ENCODE measurements around the gene UBR3.
A peak's percentile ranks its signal among the peaks of the same experiment; 100 is the strongest.
"Not testable (repeated sequence)": the region's sequence is repeated elsewhere in the genome, so short reads cannot be mapped to it uniquely, and the experiment has no call there.

UBR3 gene

DNA sequence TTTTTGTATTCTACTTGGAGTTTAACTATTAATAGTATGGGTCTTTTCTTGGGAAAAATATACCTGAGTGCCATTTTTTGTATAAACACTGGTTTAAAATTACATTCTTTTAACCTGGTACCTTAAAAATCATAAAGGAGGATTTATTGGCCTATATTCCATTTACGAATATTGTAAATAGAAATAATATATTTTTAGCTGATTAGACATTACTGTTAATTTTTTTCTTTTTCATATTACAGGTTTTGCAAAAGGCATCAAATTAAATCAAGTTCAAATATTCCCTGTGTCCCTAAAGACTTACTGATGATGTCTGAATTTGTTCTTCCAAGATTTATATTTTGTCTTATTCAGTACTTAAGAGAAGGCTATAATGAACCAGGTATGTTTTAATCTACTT, 44.7 kb downstream of the UBR3 start:
- DNase-seq: no peak

- DNase-seq: no peak
Observed at GRCh38 chr2:169877398-169877797, 50.1 kb downstream of the UBR3 start.

- DNase-seq: no peak
Observed at GRCh38 chr2:169887120-169887519, 59.9 kb downstream of the UBR3 start.

GRCh38 chr2:169891593-169892298, 64.5 kb downstream of the UBR3 start:
- no peak for DNase-seq

DNA sequence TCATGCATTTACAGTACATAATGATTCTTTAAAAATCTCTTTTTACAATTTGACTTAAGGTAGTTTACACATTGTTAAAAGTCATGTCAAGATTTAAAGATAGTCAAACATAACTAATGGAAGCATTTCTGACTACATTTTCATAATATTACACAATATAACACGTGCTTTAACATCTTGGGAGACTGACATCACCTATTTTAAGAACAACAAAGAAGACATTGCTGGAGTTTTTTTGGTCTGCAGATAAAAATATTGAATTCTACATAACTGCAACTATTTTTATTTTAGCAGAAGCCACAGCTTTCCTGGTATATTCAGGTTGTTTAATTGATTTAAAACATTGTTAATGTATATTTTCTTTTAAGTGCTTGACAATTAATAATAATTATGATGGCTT, 65.7 kb downstream of the UBR3 start:
- DNase-seq: no peak

GRCh38 chr2:169895294-169895985, 68.2 kb downstream of the UBR3 start:
- DNase-seq: no peak

DNA sequence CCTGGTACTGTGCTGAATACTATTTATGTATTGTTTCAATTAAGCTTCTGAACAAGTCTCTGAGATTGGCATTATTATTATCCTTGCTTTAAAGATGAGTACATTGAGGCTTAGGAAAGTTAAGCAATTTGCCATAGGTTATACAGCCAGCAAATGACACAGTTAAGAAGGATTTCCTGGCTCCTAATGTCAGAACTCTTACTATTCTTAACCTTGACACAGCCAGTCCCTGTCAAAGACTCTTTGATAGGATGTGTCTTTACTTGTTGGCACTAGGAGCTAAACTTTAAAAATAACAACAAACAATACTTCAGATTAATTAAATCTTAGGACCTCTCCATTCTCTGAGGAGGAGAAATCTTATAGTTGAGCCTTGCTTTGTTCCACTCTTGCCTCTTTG, 70.6 kb downstream of the UBR3 start:
- DNase-seq: no peak

GRCh38 chr2:169900103-169900502, 72.8 kb downstream of the UBR3 start:
- not testable (repeated sequence) for DNase-seq

DNA sequence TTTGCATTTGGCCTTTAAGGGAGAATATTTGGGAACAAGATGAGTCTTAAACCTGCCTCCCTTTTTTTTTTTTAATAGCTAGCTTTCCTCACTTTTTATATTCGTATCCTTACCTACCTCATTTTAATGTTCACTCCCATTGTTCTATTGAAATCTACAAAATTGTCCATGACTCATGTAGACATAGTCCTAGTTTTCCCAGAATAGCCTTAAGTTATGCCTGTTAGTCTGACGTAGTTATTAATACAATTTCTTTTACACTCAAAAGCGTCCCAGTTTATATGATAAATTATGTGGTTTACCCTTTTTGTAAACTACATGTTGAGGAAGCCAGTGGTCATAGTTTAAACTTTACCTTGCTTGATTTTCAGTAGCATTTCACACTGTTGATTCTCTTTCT, 73.4 kb downstream of the UBR3 start:
- DNase-seq: no peak

DNA sequence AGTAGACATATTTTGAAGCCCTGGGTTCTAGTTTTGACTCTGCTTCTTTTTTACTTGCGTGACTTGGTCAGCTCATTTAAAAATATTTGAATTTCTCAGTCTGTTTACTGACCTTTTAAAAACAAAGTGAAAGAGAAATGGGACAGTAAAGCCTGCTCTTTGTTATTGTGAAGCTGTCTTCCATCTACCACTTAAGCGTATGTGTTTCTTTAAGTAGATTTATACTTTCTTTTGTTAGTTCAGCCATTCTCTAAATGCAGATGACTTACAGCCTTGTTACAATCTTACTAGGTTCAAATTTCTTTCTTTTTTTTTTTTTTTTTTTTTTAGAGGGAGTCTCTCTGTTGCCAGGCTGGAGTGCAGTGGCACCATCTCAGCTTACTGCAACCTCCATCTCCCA, 79.5 kb downstream of the UBR3 start:
- DNase-seq: no peak

- DNase-seq: no peak
Observed at GRCh38 chr2:169909376-169909775, 82.1 kb downstream of the UBR3 start.

DNA sequence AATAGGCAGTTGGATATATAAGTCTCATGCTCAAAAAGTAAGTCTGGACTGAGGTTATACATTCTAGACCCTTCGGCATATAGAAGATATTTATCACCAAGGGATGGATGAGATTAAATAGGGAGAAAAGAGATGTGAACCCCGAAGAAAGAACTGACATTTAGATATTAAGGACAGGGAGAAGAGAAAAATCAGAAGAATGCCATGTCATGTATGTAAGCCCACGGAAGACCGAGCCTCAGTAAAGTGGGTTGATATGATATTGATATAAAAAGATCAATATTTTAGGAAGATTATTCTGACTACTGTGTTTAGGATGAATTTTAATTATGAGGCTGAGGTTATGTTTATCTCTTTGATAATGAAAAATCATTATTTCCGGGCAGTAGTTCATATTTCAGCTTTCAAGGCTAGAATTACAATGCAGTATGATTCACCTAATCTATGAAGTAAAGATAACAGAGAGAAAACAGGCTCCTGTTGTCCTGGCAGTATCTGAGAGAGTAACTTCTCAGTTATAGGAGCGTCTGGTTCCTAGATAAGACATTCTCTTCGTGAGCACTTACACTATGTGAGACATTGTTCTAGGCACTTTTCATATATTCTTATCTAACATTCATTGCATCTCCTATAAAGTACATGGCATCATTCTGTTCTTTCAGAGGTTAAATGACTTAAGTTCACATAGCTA, 83.0 kb downstream of the UBR3 start:
- DNase-seq: no peak

- DNase-seq: no peak
Observed at GRCh38 chr2:169911119-169911518, 83.9 kb downstream of the UBR3 start.

DNA sequence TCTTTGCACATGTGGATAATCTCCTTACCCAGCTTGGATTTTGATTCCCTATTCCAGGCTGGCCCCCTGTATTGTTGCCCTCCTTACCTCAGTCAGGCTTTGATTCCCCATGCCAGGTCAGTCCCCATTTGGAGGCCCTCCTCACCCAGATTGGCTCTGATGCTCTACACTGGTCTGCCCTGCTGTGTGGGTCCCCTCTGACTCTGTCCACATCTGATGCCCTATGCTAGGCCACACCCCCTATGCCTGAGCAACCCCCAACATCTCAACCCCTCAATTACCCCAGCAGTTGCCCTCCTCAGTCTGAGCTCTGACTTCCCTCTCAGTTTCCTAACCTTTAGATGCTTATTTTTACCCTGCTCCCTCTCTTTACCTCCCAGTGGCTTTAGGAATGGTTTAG, 89.4 kb downstream of the UBR3 start:
- DNase-seq: no peak

GRCh38 chr2:169923977-169924376, 96.7 kb downstream of the UBR3 start:
- no peak for DNase-seq

DNA sequence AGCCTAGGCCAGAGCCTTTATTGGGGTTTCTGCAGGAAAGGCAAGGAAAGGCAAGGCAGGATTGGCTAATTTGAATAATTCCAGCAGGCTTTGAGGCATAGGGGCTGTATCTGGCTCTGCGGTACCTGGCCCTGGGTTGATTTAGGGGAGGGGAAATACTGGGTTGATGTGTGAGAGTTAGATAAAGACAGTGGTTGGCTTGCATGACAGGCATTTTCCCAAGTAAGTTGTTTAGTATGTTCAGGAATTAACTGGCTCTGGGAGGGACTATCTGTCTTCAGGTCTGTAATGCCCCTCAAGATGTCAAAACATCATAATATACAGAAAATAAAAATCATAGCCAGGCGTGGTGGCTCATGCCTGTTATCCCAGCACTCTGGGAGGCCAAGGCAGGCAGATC, 98.7 kb downstream of the UBR3 start:
- no peak for DNase-seq

DNA sequence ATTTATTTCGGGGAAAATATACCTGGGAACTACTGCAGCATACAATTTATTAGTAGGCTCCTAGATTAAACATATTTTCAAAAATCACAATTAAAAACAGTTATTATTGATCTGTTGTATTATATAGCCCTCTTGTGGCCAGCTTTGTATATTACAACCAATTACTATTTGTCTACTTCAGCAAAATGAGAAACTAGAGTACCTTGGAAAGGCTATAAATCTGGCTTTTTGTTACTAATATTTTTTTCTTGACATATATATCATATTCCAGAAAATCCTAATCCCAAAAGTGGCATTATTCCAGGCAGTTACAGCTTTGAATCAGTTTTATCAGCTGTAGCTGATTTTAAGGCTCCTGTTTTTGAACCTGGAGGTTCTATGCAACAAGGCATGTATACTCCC, 101.2 kb downstream of the UBR3 start:
- peak; percentile 61 for DNase-seq

GRCh38 chr2:169933124-169933711, 106.0 kb downstream of the UBR3 start:
- no peak for DNase-seq

- DNase-seq: not testable (repeated sequence)
Observed at GRCh38 chr2:169936652-169937051, 109.4 kb downstream of the UBR3 start.

- no peak for DNase-seq
Observed at GRCh38 chr2:169945515-169945914, 118.3 kb downstream of the UBR3 start.

- DNase-seq: no peak
Observed at GRCh38 chr2:169946092-169946491, 118.8 kb downstream of the UBR3 start.

DNA sequence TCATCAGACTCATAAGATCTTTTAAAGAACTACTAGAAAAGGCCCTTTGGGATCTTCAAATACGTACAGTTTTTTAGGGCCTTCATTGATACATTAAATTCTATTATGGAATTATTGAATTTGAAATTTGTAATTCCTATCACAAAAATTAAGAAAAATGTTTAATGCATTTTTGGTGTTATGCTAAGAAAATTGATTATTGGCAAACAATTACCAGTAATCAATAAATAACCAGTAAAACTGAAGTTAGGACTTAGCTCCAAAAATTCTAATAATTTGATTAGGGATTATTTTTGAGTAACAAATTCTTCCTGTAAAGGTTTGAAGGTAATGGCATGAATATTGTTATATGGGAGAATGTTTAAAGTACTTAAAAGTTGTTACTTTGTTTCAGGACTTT, 119.3 kb downstream of the UBR3 start:
- DNase-seq: no peak

DNA sequence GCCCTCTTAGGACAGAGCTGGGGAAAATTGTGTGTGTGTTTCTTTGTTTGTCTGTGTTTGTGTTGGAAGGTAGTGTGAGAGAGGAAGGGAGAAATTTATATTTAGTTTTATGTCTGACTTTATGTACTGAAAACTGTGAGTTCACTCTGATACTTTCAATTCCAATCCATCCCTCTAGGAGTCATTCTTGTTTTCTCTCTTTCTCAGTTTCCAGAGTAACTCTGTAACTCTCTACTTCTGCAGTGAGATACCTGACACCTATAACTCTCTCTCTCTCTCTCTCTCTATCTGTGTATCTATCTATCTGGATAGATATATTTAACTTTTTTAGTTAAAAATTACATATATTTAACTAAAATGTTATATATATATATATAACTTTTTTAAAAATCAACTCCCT, 128.7 kb downstream of the UBR3 start:
- DNase-seq: no peak

GRCh38 chr2:169957219-169957618, 130.0 kb downstream of the UBR3 start:
- not testable (repeated sequence) for DNase-seq

All from CD4-positive, alpha-beta T cell treated with Interleukin-4 for 4 hours (primary cell).